ENCODE data around the gene TAC4.
"Not testable (repeated sequence)": the region's sequence is repeated elsewhere in the genome, so short reads cannot be mapped to it uniquely, and the experiment has no call there.

Gene TAC4

GRCh38 chr17:49842371-49842770 lies 5.5 kb downstream of the TAC4 start:
- no peak for DNase-seq

- DNase-seq, result no peak
Measured at GRCh38 chr17:49841548-49841947, 6.3 kb downstream of the TAC4 start.

DNA sequence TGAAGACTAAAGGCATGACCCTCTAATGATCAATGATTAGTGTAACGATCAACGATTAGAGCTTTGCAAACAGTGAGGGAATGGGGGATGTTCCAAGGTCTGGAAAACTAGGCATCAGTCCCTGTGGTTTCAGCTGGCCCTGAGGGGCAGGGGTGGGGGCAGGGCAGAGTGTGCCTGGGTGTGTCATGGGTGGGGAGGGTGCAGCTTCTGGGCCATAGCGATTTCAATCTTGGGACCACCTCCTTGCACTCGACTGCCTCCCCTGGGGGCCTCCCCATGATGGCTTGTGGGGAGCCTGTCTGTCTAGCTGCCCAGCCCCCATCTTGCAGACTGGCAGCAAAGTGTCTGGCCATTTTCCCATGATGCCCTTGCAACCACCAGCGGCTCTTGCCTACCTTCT lies 8.4 kb downstream of the TAC4 start:
- no peak for DNase-seq

GRCh38 chr17:49836111-49837030 lies 11.5 kb downstream of the TAC4 start:
- no peak for DNase-seq

GRCh38 chr17:49835472-49835871 lies 12.4 kb downstream of the TAC4 start:
- DNase-seq, result no peak

DNA sequence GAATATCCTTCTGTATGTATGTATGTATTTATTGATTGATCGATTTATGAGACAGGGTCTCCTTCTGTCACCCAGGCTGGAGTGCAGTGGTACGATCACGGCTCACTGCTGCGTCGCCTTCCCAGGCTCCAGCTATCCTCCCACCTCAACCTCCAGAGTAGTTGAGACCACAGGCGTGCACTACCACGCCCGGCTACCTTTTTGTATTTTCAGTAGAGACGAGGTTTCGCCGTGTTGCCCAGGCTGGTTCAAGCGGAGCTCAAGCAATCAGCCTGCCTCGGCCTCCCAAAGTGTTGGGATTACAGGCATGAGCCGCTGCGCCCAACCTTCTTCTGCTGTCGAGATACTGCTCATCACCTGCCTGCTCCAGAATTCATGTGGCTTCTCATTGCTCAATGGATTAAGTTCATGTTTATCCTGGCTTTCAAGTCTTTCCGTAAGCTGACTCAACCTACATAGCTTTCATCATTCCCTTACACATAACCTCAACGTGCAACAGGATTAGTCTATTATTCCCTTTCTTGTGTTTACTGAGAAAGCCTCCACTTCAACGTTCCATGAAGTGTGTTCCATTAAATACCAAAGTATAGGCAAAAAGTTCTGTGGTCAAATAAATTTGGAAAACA lies 13.6 kb downstream of the TAC4 start:
- DNase-seq, result no peak

- DNase-seq, result no peak
Measured at GRCh38 chr17:49832840-49833599, 14.8 kb downstream of the TAC4 start.

DNA sequence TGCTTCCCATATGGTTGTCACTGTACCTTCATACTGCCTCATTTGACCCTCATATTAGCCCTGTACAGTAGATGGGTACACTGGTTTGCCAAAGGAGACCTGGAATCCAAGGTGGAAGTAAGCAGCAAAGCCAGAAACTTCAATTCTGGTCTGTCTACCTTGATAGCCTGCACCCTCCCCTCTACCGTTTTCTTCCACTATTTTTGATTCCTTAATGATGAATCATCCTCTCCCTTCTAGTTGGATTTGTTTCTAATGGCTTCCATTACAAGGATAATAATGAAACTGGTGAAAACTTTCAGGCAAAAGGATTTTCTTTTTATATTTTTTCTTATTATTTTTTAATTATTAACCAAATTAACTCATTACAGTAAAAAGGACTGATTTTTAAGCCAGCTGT lies 17.3 kb downstream of the TAC4 start:
- DNase-seq, result no peak

DNA sequence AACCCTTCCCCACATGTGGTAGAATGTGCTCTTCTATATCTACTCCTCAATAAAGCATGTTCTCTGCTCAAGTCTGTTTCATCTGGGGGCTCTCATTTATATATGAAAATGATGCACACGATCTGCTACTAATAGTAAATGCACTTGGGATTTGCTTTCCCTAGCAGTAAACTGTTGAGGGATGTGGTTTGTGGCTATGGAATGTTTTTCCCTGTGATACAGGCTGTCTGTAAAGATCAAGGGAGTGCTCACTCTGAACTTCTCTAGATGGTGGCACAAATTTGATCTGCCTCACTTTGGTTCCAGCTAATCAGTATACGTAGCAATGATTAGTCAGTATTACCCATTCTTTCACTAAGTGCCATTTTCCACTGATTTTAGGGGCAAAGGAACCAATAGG lies 18.8 kb downstream of the TAC4 start:
- no peak for DNase-seq

DNA sequence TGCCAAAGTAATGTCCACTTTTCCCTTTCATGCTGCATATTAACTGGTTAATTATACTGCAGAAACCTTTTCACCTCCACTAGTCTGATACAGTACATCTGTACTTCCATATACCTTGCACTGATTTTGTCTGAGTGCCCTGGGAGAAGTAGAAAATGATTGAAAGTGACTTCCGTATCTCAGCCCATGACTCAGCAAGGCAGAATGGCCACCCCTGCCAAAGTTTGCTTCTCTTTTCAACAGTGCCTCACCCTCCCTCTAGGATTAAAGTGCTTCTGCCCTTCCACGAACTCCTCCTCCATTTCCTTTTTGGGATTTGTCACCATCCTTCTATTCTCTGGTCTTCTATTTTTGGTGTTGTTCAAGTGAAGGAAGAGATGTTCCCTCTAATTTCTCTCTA lies 19.5 kb downstream of the TAC4 start:
- DNase-seq, result not testable (repeated sequence)

- no peak for DNase-seq
Measured at GRCh38 chr17:49825645-49826044, 22.2 kb downstream of the TAC4 start.

- no peak for DNase-seq
Measured at GRCh38 chr17:49823614-49824013, 24.3 kb downstream of the TAC4 start.

DNA sequence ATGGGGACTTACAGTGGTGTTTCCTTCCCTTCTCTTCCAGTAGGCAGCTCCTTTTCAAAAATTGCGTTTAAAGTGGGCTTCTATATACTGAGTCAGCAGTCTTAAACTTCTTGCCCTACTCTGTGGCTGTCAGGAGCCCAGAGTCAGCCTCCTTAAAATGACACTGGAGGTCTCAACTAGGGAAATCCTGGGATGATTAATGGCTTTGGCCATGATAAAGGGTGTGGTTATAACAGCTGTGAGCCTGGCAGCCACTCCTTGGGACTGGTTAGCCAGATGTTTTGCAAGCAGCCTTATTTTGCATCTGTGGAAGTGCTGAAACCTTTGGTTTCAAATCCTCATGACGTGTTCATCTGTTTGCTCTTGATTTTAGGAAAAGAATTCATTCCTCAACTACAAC lies 25.0 kb downstream of the TAC4 start:
- DNase-seq, result no peak

GRCh38 chr17:49821916-49822315 lies 26.0 kb downstream of the TAC4 start:
- no peak for DNase-seq

DNA sequence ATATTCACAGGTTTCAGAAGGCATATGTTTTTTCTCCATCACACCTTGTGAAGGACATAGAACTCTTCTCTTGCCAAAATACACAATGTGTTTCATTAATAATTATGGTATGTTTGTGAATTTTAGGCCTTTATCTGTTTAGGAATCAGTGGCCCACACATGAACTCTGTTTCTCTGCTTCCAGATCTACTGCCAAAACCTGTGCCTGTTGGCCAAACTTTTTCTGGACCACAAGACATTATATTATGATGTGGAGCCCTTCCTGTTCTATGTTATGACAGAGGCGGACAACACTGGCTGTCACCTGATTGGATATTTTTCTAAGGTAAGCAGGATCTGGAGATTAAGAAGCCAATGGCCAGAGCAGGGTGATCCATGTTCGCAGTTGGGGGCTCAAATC lies 26.4 kb downstream of the TAC4 start:
- no peak for DNase-seq

DNA sequence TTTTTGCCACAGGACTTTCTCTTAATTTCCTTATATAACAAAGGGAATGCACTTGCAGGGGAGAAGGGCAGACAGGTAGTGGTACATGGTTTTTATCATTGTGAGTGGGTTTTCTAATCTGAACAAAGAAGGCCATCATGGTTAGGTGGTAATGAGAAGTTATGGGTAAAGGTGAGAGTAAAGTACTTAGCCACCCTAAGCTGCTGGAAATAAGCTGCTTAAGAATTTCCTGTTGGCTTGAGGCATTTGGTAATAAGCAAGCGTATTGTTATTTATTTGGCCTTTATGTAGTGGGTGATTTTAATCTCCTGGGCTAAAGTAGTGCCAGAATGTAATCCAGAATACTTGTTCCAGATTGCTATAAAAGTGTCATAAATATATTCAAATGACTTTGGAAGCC lies 27.1 kb downstream of the TAC4 start:
- no peak for DNase-seq

DNA sequence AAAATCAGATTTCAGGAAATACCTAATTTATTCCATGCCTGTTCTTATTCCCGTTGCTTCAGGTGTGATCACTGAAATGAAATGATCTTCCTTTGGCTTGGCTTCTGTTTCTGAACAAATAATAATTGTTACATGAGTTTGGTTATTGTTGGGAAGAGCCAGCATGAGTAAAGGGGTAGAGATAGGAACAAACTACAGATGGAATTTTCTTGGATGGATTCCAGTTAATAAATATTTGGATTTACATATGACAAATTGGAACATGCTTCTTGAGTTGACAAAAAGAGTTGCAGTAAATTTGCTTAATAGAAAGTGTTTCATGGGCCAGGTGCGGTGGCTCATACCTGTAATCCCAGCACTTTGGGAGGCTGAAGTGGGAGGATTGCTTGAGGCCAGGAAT lies 28.2 kb downstream of the TAC4 start:
- DNase-seq, result peak; percentile 1

DNA sequence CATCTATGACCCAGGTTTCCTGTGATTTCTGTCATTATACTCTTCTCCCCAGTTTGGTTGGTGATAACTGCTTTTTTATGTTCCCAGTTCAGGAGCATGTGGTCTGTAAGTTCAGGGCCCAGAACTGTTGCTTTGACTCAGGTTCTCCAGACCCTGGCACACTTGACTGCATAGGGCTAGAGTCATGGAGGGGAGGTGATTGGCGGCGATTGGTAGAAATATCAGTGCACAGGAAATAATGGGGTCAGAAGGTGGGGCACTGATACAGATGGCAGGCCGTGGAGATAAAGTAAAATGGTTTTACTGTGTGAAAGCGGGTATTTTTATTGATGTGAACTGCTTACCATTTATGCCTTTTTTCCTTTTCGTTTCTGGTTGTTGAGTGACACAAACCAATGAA lies 28.7 kb downstream of the TAC4 start:
- DNase-seq, result no peak

DNA sequence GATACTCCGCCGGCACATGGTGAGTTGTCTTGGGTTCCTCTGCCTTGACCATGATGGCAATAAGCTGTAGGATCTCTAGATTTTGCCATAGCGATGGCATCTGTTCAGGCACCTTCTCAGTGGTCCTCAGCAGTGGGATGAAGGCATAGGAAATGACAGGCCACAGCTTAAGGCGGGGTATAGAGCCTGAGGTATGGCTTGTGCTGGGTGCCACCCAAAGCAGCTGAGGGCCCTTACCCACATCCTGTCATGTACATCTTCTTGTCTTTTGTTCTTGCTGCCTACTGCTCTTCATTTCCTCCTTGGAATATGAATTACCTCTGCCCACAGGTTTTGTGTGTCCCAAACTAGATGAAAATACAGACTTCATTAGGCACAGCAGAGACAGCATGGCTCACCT lies 29.9 kb downstream of the TAC4 start:
- DNase-seq, result no peak

DNA sequence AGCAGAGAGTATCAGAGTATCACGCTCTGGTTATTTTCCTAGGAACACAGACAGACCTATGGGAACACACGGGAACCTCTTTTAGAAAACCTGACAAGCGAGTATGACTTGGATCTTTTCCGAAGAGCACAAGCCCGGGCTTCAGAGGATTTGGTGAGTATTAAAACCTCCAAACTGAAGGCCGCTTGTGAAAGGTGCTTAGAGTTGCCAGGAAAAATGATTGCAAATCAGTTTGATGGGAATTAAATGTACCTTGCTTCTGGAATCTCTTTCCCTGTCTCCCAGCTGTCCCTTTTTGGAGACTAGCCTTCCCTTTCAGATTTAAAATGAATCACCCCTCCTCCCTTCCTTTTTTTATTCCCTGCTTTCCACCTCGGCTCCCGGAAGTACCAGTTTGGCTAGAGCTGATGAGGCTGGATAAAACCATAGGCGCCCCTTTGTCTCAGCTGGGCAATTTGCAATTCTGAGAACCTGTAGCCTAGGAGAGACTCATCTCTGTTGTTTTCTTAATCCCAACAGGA lies 32.0 kb downstream of the TAC4 start:
- DNase-seq, result no peak

DNA sequence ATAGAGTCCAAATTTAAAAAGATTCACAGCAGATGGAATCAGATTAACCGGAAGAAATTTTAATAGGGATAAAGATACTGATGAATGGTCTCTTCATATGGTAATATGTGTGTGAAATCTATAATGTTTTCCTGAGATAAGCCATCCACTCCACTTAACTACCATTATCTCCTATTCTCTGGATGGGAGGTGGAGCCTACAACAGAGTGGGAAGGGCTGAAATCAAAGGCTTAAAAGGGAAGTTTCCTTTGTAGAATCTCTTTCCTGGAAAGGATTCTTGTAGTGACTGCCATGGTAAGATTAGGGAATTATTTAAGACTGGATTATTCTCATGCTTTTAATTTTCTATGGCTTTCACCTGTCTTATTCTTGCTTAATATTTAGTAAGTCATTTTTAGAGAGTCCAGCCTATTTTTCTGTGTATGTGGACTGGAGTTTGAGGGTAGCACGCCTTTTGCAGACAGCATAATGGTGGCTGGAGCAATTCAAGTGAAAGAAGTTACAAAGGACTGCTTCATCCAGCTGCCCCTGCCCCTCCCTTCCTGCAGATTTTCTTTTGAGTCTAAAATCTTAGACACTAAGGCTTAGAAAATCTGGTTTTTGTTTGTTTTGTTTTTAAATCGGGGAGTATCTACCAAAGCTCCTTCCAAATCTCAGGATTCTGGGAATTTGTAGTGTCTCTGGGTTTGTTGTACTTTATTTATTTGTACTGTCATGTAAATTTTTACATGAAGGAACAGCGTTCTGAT lies 32.9 kb downstream of the TAC4 start:
- no peak for DNase-seq

DNA sequence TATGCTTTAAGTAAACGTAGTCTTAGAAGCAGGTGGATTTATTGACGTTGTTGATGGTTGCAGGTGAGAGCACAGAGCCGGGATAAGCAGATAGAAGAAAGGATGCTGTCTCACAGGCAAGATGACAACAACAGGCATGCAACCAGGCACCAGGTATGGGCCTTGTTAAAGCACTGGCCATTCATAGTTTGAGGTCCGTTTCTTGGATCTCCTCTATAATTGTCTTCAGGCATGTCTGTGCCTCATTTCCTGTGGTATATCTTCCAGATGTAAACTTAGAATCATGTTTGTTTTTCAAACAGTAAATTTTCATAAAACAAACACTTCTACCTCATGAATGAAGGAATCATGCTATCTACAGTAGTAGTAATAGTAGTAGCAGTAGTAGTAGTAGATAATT lies 38.8 kb downstream of the TAC4 start:
- DNase-seq, result no peak

GRCh38 chr17:49798738-49799137 lies 49.1 kb downstream of the TAC4 start:
- DNase-seq, result no peak

Measured in NCI-H1105 treated with DMSO at 0.1 percent for 48 hours (cell line).